IPS-NIHi7 (cell line): ENCODE data around the gene GEMIN7.

ENCODE experiments used
- DNase-seq: peaks from one replicate; pipeline ENCODE4 v3.0.0; 2012; ENCODE audit warnings: mixed read lengths; ENCODE audit errors: extremely low spot score

Gene GEMIN7

GRCh38 chr19:45090034-45090433, 11.0 kb downstream of the GEMIN7 start:
- no peak for DNase-seq

DNA sequence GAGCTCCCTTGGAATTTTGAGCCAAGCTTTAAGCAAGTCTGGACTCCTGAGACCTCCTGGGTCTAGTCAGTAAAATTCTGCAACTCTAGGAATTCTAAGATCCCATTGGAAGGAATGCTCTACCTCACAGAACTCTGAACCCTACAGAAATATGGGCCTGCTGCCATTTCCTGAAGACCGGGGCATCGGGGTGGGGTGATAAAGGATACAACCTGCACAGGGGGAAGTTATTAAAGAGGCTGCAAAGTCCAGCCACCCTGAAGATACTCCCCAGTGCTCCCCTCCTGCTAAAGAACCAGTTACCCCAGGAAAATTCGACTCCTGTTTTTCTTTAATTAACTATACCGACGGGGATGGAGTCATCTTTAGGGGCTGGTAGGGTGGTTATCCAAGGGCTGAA, 11.5 kb downstream of the GEMIN7 start:
- DNase-seq = no peak

GRCh38 chr19:45091031-45091923, 12.2 kb downstream of the GEMIN7 start:
- peak; percentile 94 for DNase-seq

DNA sequence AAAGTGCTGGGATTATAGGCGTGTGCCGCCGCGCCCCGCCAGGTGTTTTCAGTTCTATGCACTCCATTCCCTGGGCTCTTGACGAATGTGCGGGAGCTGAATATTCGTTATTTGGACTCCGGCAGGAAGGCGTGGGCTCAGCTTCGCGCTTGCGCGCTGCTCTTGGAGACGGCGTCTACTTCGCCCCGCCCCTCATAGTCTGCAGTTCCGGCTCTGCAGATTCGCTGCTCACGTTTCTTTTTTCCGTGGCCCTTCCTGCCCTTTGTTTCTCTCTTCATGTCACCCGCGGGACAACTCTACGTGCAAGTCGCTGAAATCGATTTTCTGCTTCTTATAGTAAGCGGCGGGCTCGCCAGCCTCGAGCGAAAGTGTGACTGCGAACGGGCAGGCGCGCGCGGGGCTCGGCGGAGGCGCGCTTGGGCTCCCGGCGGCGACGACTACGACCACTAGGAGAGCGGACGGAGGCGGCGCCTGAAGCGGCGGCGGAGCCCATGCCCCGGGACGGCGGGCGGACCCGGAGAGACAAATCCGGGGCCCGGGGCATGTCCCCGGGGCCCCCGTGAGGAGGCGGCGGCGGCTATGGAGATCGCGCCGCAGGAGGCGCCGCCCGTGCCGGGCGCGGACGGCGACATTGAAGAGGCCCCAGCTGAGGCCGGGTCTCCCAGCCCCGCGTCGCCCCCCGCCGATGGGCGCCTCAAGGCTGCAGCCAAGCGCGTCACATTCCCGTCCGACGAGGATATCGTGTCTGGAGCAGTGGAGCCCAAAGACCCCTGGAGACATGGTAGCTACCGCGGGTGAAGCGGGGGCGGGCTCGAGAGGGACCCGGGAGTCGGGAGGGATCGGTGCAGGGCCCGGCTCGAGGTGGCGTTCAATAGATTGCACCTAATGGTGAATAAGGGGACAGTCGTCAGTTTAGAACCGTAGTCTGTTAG, 14.0 kb downstream of the GEMIN7 start, which contains the start of gene PPP1R37:
PPP1R37 (plus strand) TSS at position 433 of the 932 bp plus-strand sequence; CDS start at position 580, 147 bp downstream.
- peak; percentile 93 for DNase-seq

- no peak for DNase-seq
Observed at GRCh38 chr19:45094137-45094536, 15.1 kb downstream of the GEMIN7 start.

DNA sequence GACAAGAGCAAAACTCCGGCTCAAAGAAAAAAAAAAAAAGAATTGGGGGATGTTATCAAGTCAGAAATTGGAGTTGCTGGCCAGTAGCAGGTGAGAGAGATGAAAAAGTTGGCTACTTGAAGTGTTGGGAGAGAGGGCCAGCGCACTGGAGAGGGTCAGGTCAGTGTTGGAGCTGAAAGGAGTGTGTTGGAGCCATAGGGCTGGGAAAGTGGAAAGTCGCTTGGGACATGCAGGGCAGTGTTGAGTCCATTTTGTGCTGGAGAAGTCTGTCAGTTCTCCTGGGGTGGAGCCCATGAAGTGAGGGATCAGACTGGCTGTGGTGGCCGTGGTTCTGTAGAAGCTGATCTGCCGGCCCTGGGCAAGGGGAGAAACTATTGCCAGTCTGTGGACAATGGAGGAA, 15.6 kb downstream of the GEMIN7 start:
- DNase-seq = no peak

DNA sequence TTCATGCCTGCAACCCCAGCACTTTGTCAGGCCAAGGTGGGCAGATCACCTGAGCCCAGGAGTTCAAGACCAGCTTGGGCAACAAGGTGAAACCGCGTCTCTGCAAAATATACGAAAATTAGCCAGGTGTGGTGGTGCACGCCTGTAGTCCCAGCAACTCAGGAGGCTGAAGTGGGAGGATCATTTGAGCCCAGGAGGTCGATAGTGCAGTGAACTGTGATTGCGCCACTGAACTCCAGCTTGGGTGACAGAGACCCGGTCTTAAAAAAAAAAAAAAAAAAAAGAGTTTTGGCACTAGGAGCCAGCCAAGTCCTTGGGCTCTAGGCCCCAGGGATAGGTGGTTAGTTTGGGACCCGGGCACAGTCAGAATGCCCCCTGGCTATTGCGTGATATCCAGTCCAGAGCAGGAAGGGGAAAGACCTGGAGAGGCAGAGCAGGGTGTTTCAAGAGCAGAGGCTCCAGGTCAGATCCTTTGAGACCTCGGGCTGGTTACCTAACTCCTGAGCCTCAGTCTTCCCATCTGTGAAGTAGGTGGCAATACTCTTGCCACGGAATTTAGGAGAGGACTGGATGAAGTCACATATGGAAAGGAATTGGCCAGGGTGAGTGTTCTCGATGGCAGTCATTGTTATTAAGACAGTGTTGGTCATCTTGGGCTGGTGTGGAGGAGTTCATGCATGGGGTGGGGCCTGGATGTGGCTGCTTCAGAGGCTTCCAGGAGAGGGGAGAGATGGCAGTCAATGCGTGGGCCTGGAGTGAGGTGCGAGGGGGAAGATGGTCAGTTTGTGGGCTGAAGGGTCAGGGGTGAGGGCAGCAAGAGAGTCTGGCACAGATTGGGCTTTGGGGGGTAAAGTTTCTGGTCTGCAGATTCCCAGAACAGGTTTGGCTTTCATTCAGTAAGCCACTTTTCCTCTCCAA, 16.7 kb downstream of the GEMIN7 start:
- DNase-seq = no peak

DNA sequence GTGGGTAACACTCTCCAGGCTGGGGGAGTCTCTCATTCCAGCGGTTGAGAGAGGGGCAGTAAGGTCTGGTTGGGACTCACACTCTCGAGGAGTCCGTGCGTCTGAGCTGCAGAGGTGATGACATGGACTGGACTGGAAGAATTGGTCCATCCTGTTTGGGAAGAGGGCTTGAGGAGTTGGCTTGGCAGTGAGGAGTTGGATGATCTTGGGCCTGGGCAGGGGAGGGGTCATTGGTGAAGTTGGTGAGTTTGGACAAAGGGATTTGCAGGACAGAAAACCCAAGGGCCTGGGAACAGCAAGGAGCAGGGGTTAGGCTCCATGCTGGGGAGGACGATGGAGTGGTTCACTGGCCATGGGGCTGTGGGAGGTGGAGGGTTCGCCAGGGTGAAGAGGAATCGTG, 17.6 kb downstream of the GEMIN7 start:
- DNase-seq = no peak

DNA sequence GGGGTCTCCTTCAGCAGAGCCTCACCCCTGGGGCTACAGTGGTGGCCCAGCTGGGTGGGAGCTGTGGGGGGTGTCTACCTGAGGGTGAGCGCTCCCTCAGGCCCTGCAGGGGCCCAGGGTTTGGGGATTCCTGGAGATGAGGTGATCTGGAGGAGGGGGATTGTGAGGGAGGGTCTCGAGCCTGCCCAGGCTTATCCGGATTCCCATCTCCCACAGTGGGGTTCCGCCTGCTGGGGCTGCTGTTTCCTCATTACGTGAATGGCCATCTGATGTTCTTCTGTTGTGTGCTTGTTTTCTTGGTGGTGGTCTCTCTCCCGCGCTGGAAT, 18.4 kb downstream of the GEMIN7 start:
- no peak for DNase-seq

- DNase-seq = peak; percentile 68
Observed at GRCh38 chr19:45097776-45098520, 18.9 kb downstream of the GEMIN7 start.

DNA sequence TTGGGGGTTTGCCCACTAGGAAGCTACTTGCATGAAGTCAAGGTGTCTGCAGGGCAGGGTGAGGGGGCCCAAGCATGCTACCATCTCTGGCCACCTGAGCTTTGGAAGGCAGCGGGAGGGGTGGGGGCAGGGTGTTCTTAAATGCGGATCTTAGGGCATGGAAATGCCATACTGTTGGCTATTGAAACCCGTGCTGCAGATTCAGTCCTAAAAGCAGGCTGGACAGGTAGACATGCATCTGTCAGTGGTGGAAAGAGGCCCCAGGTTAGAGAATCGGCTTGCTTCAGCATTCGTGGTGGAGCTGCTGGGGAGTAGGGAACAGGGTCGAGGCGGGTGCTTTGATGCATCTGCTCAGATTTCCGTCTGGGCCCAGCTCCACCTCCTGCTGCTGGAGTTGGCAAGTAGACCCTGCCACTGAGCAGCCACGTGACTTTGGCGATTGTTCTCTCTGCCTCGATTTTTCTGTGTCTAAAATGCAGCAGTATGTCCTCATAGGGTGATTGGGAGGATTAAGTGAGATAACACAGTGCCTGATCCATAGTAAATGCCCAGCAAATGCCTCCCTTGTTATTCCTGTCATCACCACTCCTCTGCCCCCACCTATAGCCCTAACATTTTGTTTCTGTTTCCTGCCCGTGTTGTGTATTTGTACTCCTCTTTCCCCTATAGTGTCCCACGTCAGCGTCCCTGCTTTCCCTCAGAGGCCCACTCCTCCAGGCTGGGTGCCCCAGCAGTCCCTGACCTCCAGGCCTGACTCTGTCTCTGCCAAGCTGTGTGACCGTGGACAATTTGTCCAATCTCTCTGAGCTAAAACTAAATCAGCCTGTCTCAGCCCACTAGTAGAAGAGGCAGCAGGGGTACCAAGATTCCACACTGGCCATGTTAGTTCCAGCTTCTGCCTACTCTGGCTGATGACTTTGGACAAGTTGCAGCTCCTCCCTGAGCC, 19.7 kb downstream of the GEMIN7 start:
- no peak for DNase-seq

DNA sequence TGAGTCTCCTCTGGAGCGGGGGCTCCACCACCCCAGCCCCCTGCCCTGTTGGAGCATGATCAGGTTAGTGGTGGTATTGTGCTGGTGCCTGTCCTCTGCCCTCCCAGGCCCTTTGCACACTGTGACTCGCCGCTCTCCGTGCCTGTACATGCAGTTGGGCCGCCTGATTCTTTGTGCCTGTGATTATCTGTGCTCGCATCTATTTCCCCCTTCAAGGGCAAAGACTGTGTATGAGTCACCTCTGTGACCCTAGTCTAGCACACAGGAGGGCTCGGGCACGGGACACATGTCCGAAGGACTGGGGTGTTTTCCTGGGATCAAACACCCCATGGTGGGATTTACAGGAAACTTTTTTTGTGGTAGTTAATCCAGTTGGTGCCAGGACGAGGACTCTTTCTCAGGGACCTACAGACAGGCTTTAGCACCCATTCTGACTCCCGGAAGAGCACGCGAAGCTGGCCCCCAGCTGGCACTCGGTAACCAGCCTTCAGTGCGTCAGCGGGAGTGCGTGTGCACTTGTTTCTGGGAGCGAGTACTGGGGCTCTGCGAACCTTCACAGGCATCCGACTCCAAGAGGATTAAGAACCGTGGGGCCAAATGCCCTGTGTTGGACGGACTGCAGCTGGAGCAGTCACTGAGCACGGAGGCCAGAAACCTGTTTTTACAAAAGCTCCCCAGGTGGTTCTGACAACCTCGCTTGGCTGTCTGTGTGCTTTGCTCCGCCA, 20.6 kb downstream of the GEMIN7 start:
- no peak for DNase-seq

GRCh38 chr19:45100201-45100600, 21.1 kb downstream of the GEMIN7 start:
- no peak for DNase-seq

GRCh38 chr19:45100846-45101252, 21.8 kb downstream of the GEMIN7 start:
- no peak for DNase-seq

DNA sequence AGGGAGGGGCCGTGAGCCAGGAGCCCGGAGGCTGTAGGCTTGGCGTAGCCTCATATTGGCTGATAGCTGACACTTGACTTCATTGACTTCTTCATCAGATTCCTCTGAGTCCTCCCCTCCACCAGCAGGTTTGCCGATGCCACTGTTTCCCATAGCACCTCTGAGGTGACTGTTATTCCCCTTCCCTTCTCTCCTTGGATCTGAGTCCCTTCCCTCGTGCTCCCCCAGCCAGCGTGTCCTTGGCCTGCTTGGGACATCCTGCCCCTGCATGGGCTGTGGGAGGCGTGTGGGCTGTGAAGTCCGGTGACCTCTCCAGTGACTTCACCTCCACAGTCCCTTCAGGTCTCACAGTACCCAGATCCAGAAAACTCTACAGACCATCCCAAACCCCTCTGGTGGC, 22.7 kb downstream of the GEMIN7 start:
- DNase-seq = no peak

GRCh38 chr19:45102481-45102880, 23.4 kb downstream of the GEMIN7 start:
- DNase-seq = no peak

GRCh38 chr19:45103156-45103507, 24.1 kb downstream of the GEMIN7 start:
- DNase-seq = no peak

DNA sequence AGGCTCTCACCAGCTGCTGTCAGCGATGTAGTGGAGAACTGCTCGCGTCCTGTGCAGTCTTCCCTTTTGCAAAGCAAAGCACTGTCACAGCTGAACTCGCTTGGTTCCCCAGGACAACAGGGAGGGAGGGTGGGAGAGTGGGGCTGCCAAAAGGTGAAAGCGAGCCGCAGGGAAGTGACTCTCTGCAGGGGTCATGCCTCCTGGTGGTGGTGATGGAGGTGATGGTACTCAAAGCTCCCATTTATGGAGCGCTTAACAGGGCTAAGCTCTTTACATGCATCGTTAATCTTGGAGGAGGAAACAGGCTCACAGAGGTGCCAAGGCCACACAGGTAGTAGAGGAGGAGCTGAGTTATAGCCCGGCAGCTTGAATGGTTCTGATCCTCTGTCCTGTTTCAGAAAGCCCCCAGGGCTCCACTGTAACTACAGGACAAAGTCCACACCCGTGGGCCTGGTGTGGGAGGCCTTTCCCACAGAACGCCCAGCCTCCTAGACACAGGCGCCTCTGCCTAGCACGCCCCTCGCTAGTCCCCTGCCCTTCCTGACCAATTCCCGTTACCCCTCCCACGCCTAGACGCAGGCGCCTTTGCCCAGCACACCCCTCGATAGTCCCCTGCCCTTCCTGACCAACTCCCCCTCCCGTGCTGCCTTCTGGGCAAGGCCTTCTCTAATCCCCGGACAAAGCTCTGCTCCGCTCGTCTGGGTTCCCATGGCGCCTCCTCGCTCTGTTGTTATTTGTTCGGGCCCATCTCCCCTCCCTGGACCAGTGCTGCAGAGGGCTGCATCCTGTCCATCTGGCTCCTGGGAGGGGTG, 24.7 kb downstream of the GEMIN7 start:
- no peak for DNase-seq
